Measurements from ENCODE around the gene PLXNA1.

PLXNA1 gene

GRCh38 chr3:127027061-127027735, 44.3 kb downstream of the PLXNA1 start:
- Histone ChIP-seq H3K36me3 (ENCODE audit: control insufficient read depth in 2 of 2, insufficient read depth in 1 of 2, low read length in 2 of 2) (peaks cover 0 to 99% of the 10 kb centered on the region in 2 experiments; a peak in 1 of 3 replicates), H3K4me1 (ENCODE audit: control insufficient read depth, insufficient read depth, low read length) (no peaks in the 10 kb centered on the region), H3K9me3 (ENCODE audit: control insufficient read depth, insufficient read depth, low read depth, low read length) (no peaks in the 10 kb centered on the region), H3K4me3 (ENCODE audit: low read depth, low read length) (no peak overlapping the region), H3K27ac (ENCODE audit: extremely low read depth, low read depth, low read length) (no peak overlapping the region)
- ChIA-PET CTCF (no interaction called here), POLR2A (no interaction called here)
- TF ChIP-seq ZNF600 (tag by site-specific recombination; IDR thresholded peaks at IDR 0.05) (no peak), PBX3 (CRISPR knock-in tag; IDR thresholded peaks at IDR 0.05) (no peak), ZBTB11 (tag by site-specific recombination; conservative IDR thresholded peaks at IDR 0.05; ENCODE audit: low read depth) (no peak), ZBTB44 (tag by site-specific recombination; IDR thresholded peaks at IDR 0.05) (no peak), PRDM1 (tag by site-specific recombination; IDR thresholded peaks at IDR 0.05) (no peak), ZNF211 (tag by site-specific recombination; IDR thresholded peaks at IDR 0.05; ENCODE audit: low read depth) (no peak), ZSCAN23 (tag by site-specific recombination; IDR thresholded peaks at IDR 0.05) (no peak), TSHZ1 (tag by site-specific recombination; IDR thresholded peaks at IDR 0.05; ENCODE audit: borderline replicate concordance) (no peak)
- TF ChIP-seq, protein P1, sequence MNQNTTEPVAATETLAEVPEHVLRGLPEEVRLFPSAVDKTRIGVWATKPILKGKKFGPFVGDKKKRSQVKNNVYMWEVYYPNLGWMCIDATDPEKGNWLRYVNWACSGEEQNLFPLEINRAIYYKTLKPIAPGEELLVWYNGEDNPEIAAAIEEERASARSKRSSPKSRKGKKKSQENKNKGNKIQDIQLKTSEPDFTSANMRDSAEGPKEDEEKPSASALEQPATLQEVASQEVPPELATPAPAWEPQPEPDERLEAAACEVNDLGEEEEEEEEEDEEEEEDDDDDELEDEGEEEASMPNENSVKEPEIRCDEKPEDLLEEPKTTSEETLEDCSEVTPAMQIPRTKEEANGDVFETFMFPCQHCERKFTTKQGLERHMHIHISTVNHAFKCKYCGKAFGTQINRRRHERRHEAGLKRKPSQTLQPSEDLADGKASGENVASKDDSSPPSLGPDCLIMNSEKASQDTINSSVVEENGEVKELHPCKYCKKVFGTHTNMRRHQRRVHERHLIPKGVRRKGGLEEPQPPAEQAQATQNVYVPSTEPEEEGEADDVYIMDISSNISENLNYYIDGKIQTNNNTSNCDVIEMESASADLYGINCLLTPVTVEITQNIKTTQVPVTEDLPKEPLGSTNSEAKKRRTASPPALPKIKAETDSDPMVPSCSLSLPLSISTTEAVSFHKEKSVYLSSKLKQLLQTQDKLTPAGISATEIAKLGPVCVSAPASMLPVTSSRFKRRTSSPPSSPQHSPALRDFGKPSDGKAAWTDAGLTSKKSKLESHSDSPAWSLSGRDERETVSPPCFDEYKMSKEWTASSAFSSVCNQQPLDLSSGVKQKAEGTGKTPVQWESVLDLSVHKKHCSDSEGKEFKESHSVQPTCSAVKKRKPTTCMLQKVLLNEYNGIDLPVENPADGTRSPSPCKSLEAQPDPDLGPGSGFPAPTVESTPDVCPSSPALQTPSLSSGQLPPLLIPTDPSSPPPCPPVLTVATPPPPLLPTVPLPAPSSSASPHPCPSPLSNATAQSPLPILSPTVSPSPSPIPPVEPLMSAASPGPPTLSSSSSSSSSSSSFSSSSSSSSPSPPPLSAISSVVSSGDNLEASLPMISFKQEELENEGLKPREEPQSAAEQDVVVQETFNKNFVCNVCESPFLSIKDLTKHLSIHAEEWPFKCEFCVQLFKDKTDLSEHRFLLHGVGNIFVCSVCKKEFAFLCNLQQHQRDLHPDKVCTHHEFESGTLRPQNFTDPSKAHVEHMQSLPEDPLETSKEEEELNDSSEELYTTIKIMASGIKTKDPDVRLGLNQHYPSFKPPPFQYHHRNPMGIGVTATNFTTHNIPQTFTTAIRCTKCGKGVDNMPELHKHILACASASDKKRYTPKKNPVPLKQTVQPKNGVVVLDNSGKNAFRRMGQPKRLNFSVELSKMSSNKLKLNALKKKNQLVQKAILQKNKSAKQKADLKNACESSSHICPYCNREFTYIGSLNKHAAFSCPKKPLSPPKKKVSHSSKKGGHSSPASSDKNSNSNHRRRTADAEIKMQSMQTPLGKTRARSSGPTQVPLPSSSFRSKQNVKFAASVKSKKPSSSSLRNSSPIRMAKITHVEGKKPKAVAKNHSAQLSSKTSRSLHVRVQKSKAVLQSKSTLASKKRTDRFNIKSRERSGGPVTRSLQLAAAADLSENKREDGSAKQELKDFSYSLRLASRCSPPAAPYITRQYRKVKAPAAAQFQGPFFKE (tag by site-specific recombination; IDR thresholded peaks at IDR 0.05; ENCODE audit: borderline replicate concordance) = no peak

Data from HEK293 (cell line).